ENCODE data around the gene CENPM.

DNA sequence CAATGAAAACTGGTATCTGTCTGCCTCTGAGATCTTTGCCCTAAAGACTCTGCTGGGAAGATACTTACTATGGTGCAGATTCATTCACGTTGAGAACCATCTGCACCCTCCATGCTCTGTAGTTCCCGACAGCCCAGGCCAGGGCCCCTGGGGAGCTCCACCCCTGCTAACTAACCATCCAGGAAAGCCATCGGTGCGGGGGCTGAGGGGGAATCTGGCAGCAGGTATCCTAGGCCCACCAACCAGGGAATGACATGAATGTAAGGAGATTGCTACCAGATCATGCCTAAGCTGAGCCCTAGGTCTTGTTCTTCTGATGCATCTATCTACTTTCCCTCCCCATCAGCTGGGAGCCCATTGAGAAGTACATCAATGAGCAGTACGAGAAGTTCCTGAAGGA is 40.3 kb upstream of the CENPM start:
- TF ChIP-seq CTCF (conservative IDR thresholded peaks at IDR 0.05; ENCODE audit: low read length) (no peak), EZH2phosphoT487 (IDR thresholded peaks at IDR 0.05; ENCODE audit: borderline replicate concordance, low read depth, low read length) (no peak)
